DOHH2 (cell line): ENCODE data around the gene SHPK.

Source experiments
- EZH2phosphoT487 ChIP-seq: fragments of 200-600 bp; sonication (generic); IDR thresholded peaks from 2 replicates; pipeline ENCODE4 v1.6.1; 2017; ENCODE audit warnings: borderline replicate concordance, mild to moderate bottlenecking, antibody characterized with exemption, low read length, moderate library complexity, mixed read lengths
- TF ChIP-seq, protein P1 (sequence below): fragments of 200-600 bp; sonication (generic); IDR thresholded peaks from one replicate; pipeline ENCODE4 v1.5.1; 2014; ENCODE audit warnings: antibody characterized with exemption, mild to moderate bottlenecking, low read depth, low read length; ENCODE audit not compliant: poor library complexity, severe bottlenecking

DNA sequence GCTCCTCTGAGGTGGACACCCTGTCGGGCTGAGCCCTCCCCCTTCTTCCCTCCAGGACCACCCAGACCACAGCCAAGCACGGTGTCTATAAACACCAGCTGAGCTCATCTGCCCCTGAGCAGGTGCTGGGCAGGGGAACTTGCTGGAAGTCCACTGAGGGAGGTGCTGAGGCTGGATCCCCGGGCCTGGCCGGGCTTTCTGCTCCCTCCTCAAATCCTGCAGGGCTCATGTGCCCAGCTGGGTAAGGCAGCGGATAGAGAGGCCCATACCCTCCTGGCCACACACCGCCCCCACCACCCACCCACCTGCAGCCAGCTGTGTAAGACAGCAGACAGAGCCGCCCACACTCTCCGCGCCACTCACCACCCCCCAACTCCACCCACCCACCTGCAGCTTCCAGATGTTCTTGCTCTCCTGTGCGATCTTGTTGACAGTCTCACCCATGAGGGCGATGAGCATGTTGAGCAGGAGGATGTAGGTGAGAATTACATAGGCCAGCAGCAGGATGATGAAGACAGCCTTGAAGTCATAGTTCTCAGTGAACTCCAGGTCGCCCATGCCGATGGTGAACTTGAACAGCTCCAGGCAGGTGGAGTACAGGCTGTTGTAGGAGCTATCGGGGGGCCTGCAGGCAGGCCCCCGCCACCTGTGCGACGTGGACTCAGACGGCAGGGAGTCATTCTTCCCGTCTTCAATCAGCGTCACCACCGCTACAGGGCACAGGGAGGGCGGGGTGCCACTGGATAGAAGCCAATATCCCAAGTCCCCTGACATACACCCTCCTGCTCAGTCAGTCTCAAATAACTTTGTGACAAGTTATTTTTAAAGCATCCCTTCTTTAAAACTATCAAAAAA is 62.6 kb downstream of the SHPK start:
- TF ChIP-seq, protein P1, sequence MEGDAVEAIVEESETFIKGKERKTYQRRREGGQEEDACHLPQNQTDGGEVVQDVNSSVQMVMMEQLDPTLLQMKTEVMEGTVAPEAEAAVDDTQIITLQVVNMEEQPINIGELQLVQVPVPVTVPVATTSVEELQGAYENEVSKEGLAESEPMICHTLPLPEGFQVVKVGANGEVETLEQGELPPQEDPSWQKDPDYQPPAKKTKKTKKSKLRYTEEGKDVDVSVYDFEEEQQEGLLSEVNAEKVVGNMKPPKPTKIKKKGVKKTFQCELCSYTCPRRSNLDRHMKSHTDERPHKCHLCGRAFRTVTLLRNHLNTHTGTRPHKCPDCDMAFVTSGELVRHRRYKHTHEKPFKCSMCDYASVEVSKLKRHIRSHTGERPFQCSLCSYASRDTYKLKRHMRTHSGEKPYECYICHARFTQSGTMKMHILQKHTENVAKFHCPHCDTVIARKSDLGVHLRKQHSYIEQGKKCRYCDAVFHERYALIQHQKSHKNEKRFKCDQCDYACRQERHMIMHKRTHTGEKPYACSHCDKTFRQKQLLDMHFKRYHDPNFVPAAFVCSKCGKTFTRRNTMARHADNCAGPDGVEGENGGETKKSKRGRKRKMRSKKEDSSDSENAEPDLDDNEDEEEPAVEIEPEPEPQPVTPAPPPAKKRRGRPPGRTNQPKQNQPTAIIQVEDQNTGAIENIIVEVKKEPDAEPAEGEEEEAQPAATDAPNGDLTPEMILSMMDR = no peak
- TF ChIP-seq EZH2phosphoT487 = no peak
